CD4-positive, alpha-beta T cell treated with Interferon gamma for 1 hour (primary cell): ENCODE measurements around the gene LENG8.

Experiments used
- DNase-seq: peaks from one replicate; pipeline ENCODE4 v3.0.0-alpha.2; 2020

The LENG8 gene

GRCh38 chr19:54448774-54449700 is at the start of gene LENG8:
LENG8 (plus strand) TSS chr19:54449199; CDS start chr19:54451345, 2,146 bp downstream.
- DNase-seq: peak; percentile 98

- DNase-seq: no peak
Measured at GRCh38 chr19:54400913-54401312, 48.1 kb upstream of the LENG8 start.

- DNase-seq: no peak
Measured at GRCh38 chr19:54403054-54403453, 45.9 kb upstream of the LENG8 start.

- no peak for DNase-seq
Measured at GRCh38 chr19:54405628-54406027, 43.4 kb upstream of the LENG8 start.

DNA sequence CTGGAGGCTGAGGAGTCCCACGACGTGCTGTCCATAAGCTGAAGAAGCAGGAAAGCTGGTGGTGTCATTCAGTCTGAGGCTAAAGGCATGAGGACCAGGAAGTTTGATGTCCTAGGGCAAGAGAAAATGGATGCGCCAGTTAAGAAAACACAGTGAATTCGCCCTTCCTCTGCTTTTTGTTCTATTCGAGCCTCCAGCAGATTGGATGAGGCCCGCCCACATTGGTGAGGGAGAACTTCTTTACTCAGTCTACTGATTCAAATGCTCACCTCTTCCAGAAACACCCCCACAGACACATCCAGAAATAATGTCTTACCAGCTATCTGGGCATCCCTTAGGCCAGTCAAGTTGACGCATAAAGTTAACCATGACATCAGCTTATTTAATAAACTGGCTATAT is 41.2 kb upstream of the LENG8 start:
- DNase-seq: no peak

GRCh38 chr19:54408456-54409026 is 40.5 kb upstream of the LENG8 start:
- no peak for DNase-seq

GRCh38 chr19:54411033-54411432 is 38.0 kb upstream of the LENG8 start:
- DNase-seq: no peak

GRCh38 chr19:54412877-54413276 is 36.1 kb upstream of the LENG8 start:
- no peak for DNase-seq

DNA sequence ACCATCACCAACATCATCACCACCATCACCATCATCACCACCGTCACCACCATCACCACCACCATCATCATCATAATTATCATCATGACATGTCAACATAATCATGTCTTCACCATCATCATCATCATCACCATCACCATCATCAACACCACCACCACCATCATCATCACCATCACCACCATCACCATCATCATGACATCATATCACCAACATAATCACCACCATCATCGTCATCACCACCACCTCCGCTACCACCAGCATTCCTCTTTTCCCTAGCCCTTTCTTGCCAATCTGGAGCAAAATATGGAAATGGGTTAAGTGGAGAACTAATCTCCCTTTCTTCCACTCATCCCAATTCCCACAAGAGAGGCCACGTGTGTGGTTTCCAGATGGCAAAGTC is 34.8 kb upstream of the LENG8 start:
- no peak for DNase-seq

- DNase-seq: peak; percentile 14
Measured at GRCh38 chr19:54415208-54415900, 33.6 kb upstream of the LENG8 start, which contains the start of gene TTYH1. TTYH1 (plus strand) TSS chr19:54415464; CDS start chr19:54415553, 89 bp downstream.

DNA sequence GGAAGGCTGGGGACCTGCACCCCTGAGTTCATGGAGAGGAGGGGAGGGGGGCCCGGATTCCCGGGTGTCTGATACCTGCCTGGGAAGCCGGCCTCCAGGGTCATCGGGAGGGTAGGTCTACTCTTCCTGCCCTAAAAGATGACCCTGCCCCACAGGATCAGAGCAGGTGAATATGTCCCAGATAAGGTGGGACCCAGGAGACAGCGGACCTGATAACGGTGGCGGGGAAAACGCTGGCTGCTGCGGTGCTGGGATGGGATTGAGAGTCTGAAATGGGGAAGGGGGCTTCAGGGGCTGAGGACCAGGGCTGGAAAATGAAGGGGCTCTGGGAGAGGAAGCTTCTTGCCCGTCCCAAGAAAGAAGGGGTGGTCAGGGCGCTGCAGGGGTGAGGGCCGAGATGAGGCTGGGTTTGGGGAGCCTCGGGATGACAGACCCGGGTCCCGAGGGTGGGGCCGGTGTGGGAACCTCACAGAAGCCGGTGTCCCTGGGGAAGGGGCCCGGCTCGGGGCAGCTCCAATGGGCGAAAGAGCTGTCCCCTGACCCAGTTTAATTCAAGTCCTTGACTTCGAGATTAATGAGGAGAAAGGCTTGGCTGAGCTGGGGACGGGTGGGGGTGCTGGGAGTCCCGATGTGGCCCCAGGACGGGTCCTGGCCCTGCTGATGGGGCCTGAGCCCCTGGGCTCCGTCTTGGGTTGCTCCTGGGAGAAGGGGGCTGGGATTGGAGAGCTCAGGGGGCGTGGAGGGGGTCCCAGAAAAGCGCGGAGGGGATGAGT is 32.9 kb upstream of the LENG8 start:
- DNase-seq: no peak

DNA sequence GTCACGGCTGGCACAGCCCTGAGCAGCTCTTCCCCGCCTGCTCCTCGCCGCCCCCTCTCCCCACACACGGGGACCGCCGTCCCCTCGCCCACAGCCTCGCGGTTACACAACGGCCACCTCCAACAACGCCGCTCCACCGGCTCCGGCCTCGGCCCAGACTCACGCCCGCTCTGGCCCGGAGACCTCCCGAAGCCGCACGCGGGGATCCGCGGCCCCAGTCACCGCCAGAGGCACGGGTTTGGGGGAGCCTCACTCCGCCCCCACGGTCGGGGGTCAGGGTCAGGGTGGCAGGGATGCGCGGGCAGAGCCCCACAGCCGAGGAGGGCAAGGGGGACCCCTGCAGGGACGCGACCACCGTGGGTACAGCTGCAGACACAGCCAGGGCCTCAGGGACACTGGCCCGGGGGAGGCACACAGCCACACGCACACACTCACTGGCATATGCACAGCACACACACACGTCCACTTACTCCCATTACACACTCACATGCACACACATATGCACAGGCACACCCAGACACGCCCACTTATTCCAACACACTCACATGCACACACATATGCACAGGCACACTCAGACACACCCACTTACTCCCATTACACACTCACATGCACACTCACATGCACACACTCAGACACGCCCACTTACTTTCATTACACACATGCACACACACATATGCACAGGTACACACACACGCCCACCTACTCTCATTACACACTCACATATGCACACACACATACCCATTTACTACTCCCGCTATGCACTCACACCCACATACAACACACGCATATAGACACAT is 32.1 kb upstream of the LENG8 start:
- DNase-seq: no peak

- DNase-seq: no peak
Measured at GRCh38 chr19:54418030-54418929, 30.7 kb upstream of the LENG8 start.

GRCh38 chr19:54418930-54419800 is 29.8 kb upstream of the LENG8 start:
- DNase-seq: no peak

- no peak for DNase-seq
Measured at GRCh38 chr19:54420068-54420382, 29.0 kb upstream of the LENG8 start.

GRCh38 chr19:54420383-54421168 is 28.4 kb upstream of the LENG8 start:
- no peak for DNase-seq

- DNase-seq: no peak
Measured at GRCh38 chr19:54421169-54421516, 27.9 kb upstream of the LENG8 start.

DNA sequence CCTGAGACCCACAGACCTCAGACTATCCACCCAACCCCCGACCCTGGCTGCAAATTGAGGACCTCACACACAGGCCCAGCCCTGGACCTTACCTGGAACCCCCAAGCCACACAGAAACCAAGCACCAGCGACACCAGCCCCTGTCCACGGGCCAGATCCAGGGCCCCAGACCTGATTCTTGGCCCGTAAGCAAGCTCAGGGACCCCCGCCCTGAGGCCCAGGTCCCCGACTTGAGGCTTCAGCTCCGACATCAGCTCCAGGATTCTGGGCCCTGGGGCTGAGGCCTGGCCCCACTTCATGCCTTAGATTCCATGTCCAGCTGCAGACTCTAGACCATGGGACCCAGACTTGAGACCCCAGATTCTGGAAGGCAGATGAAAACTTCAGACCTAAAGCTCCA is 27.5 kb upstream of the LENG8 start:
- no peak for DNase-seq

DNA sequence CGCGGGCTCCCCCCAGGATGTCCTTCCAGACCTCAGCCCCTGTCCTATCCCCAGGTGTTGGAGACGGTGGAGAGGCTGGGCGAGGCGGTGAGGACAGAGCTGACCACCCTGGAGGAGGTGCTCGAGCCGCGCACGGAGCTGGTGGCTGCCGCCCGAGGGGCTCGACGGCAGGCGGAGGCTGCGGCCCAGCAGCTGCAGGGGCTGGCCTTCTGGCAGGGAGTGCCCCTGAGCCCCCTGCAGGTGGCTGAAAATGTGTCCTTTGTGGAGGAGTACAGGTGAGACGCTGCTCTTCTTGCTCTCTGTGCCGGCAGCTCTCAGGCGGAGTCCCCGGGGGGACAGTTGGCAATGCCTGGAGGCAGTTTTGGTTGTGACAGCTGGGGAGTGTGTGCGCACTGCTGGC is 26.9 kb upstream of the LENG8 start:
- no peak for DNase-seq
